ENCODE data around the gene CCDC71.

The CCDC71 gene

DNA sequence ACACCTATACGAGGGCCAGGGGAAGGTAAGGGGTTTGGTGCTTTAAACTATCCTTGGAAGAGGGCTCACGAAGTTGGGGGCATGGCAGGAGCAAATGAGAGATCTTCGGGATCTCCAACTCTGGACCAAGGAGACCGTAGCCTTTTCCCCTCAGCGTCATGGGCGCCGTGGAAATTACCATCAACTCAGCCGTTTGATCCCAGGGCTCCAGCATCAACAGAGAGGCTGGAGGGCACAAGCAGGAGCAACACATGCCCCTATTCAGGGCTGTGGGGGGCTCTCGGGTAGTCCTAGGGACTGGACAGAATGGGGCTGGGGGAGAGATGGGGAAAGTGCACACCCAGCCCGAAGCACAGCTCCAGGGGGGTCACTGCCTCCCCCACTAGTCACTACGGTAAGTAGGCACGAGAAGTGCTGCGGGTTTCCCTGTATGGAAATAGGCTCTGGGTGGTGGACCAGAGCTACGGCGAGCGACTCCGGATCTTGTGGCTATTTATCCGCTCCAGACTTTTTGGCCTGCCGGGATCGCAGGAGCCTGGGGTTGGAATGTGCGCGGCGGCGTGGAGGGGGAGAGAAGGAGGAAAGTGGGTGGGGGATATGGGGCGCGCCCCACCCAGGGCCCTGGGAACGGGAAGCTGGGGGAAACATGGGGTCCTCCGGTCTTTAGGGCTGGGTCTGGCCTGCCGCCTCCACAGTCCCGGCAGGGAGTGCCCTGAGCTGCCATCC, 32.7 kb downstream of the CCDC71 start:
- TF ChIP-seq, protein P1, sequence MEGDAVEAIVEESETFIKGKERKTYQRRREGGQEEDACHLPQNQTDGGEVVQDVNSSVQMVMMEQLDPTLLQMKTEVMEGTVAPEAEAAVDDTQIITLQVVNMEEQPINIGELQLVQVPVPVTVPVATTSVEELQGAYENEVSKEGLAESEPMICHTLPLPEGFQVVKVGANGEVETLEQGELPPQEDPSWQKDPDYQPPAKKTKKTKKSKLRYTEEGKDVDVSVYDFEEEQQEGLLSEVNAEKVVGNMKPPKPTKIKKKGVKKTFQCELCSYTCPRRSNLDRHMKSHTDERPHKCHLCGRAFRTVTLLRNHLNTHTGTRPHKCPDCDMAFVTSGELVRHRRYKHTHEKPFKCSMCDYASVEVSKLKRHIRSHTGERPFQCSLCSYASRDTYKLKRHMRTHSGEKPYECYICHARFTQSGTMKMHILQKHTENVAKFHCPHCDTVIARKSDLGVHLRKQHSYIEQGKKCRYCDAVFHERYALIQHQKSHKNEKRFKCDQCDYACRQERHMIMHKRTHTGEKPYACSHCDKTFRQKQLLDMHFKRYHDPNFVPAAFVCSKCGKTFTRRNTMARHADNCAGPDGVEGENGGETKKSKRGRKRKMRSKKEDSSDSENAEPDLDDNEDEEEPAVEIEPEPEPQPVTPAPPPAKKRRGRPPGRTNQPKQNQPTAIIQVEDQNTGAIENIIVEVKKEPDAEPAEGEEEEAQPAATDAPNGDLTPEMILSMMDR (IDR thresholded peaks at IDR 0.05; ENCODE audit: extremely low read depth, insufficient read depth, missing control alignments), result no peak
- no peak for DNase-seq (ENCODE audit: low spot score)
- in situ Hi-C loops (cut with MboI; ENCODE audit: low pct_unique_long_range_greater_than_20kb, low sequenced_read_pairs, unreplicated experiment), result no loop called here

DNA sequence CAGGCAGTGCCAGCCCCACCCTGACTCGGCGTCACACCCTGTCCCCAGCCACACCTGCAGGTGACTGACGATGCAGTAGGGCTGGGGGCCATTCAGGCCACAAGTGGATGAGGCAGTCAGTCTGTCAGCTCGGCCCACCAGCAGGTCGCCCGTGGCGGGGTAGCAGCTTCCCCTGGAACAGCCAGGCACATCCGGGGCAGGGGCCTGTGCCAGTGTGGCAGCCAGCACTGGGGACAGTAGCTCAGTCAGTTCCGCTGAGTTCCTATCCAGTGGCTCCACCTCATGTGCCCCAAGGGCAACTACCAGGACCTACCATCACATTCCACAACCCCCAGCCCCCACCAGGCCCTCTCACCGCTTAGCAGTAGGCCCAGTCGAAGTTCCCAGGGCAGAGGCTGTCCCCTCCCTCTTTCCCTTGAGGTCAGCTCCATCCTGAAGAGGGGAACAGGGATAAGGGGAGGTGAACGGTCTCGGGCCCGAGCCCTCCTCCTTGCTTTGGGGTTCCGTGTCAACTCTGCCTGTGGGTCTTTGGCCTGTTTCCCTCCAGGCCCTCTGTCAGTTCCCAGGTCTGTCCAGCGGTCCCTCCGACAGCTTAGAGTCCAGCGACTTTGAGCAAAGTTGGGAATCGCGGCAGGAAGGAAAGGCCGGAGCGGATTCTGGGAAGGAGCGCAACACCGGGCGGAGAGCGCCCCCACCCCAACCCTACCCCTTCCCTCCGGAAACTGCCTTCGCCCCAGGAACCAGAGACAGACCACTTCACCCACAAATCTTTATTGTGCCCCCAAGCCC, 33.5 kb downstream of the CCDC71 start, which contains the start of gene LAMB2:
Gene LAMB2, minus strand, starts transcription at position 614 of the 789 bp plus-strand sequence. Its CDS starts 183 bp downstream, at position 431.
- in situ Hi-C loops (cut with MboI; ENCODE audit: low pct_unique_long_range_greater_than_20kb, low sequenced_read_pairs, unreplicated experiment), result no loop called here
- no peak for DNase-seq (ENCODE audit: low spot score)
- TF ChIP-seq, protein P1 (IDR thresholded peaks at IDR 0.05; ENCODE audit: extremely low read depth, insufficient read depth, missing control alignments), result no peak

DNA sequence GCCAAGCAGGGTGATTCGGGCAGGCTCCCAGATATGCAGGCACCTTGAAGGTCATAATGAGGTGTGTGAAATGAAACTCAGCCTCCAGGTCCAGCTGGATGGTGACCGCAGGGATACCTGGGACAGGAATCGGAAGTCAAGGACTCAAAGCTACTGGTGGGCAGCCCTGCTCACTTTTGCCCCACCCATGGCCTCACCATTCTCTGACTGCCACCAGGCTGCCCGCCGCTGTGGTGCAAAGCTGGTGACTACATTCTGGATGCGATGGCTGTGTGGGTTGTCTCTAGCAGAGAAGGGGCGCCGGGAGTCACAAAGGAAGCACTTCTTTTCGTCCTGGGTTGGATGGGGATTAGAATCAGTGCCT, 34.1 kb downstream of the CCDC71 start:
- TF ChIP-seq, protein P1 (IDR thresholded peaks at IDR 0.05; ENCODE audit: extremely low read depth, insufficient read depth, missing control alignments), result no peak
- in situ Hi-C loops (cut with MboI; ENCODE audit: low pct_unique_long_range_greater_than_20kb, low sequenced_read_pairs, unreplicated experiment), result no loop called here
- no peak for DNase-seq (ENCODE audit: low spot score)

- in situ Hi-C loops (cut with MboI; ENCODE audit: low pct_unique_long_range_greater_than_20kb, low sequenced_read_pairs, unreplicated experiment), result no loop called here
- no peak for DNase-seq (ENCODE audit: low spot score)
- TF ChIP-seq, protein P1 (IDR thresholded peaks at IDR 0.05; ENCODE audit: extremely low read depth, insufficient read depth, missing control alignments), result no peak
These were observed 34.6 kb downstream of the CCDC71 start for GRCh38 chr3:49131576-49131975.

GRCh38 chr3:49131040-49131439, 35.1 kb downstream of the CCDC71 start:
- in situ Hi-C loops (cut with MboI; ENCODE audit: low pct_unique_long_range_greater_than_20kb, low sequenced_read_pairs, unreplicated experiment), result no loop called here
- DNase-seq (ENCODE audit: low spot score), result no peak
- TF ChIP-seq, protein P1 (IDR thresholded peaks at IDR 0.05; ENCODE audit: extremely low read depth, insufficient read depth, missing control alignments), result no peak

DNA sequence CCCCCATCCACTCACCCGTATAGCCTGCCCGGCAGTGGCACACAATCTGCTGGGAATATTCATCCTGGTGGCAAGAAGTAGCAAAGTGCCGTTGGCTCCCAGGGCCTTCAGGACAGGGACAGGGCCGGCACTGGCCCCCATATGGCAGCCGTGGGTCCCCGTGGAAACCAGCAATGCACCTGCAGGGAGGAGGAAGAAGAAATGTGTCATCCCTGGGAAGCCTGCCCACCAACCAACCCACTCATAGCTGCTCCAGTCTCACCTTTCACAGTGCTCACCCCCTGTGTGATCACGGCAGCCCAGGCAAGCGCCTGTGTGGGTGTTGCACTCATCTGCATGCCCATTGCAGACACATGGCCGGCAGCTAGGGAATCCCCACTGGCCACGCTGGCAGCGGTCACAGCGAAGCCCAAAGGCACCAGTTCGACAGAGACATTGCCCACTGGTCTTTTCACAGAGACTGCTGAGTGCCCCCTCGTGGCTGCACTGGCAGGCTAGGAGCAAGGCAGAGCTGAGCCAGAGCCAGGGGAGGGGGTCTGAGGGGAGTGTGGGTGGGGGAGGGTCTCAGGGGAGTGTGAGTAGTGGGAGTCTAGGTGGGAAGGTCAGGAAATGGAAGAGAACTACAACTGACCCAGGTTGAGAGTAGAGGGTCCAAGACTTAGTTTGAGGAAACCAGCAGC, 41.0 kb downstream of the CCDC71 start:
- TF ChIP-seq, protein P1 (IDR thresholded peaks at IDR 0.05; ENCODE audit: extremely low read depth, insufficient read depth, missing control alignments), result peak; percentile 54
- in situ Hi-C loops (cut with MboI; ENCODE audit: low pct_unique_long_range_greater_than_20kb, low sequenced_read_pairs, unreplicated experiment), result no loop called here
- DNase-seq (ENCODE audit: low spot score), result no peak
